GM12872 (cell line): ENCODE measurements around the gene STK17A.

Source experiments
- CTCF ChIP-seq: IDR thresholded peaks from 3 replicates; pipeline ENCODE4 v1.5.1; 2011; ENCODE audit warnings: low read depth, mild to moderate bottlenecking, low read length, moderate library complexity; ENCODE audit not compliant: insufficient read depth

STK17A gene

GRCh38 chr7:43612128-43612527 is 29.2 kb downstream of the STK17A start:
- no peak for TF ChIP-seq CTCF

- no peak for TF ChIP-seq CTCF
Measured at GRCh38 chr7:43612599-43613589, 30.0 kb downstream of the STK17A start.

- no peak for TF ChIP-seq CTCF
Measured at GRCh38 chr7:43615558-43616145, 32.7 kb downstream of the STK17A start.

- TF ChIP-seq CTCF, result no peak
Measured at GRCh38 chr7:43616977-43617376, 34.1 kb downstream of the STK17A start.

GRCh38 chr7:43618073-43618472 is 35.2 kb downstream of the STK17A start:
- TF ChIP-seq CTCF, result no peak

- TF ChIP-seq CTCF, result no peak
Measured at GRCh38 chr7:43619213-43620012, 36.5 kb downstream of the STK17A start.
